Measurements from ENCODE around the gene PCCA.

The PCCA gene

DNA sequence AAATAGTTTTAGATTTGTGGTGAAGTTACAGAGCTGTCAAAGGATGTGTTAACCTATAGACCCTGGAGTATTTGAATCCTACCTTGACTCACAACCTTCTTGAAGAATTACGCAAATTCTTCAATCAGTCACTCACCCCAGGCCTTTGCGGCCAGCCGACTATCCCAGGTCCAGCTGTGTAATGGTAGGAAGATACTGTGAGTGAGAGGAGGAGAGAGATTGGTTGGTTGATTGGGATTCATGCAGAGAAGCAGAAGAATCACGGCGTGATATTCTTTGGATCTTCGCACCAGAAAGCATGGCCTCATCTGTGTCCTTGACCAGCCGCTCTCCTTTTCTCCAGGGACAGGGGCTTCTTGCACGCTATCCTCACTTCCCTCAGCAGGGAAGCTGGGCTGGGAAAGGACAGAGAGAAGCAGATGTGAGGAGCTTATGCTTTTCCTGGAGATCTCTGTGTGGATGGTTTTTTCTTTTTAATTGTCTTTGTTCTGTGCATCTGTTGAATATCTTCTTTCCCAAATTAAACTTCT is 250.6 kb downstream of the PCCA start:
- no peak overlapping the region for H3K4me3 ChIP-seq (replicated peaks; ENCODE audit: low read depth, low read length)
- TF ChIP-seq, protein P1, sequence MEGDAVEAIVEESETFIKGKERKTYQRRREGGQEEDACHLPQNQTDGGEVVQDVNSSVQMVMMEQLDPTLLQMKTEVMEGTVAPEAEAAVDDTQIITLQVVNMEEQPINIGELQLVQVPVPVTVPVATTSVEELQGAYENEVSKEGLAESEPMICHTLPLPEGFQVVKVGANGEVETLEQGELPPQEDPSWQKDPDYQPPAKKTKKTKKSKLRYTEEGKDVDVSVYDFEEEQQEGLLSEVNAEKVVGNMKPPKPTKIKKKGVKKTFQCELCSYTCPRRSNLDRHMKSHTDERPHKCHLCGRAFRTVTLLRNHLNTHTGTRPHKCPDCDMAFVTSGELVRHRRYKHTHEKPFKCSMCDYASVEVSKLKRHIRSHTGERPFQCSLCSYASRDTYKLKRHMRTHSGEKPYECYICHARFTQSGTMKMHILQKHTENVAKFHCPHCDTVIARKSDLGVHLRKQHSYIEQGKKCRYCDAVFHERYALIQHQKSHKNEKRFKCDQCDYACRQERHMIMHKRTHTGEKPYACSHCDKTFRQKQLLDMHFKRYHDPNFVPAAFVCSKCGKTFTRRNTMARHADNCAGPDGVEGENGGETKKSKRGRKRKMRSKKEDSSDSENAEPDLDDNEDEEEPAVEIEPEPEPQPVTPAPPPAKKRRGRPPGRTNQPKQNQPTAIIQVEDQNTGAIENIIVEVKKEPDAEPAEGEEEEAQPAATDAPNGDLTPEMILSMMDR (IDR thresholded peaks at IDR 0.05; ENCODE audit: low read depth, low read length, missing control alignments) = no peak
- no peak for DNase-seq (ENCODE audit: extremely low read depth, low read depth)

DNA sequence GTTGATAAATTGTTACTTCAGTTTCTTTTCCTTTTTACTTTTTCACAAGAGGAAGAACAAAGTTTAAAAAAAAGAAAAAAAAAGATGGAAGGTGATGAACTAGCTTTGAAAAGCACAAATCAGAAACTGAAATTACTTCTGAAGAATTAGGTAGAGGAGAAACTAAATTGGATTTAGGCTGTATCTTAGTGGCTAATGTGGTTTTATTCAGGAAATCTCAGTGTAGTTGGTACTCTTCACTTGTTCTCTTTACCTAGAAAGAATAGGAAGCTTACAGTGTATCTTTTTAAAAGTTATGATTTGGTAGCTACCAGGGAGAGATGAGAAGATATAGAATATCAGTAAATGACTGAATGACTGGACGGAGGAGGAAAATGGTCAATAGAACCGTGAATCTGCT is 252.0 kb downstream of the PCCA start:
- DNase-seq (ENCODE audit: extremely low read depth, low read depth) = no peak
- no peak overlapping the region for H3K4me3 ChIP-seq (replicated peaks; ENCODE audit: low read depth, low read length)
- TF ChIP-seq, protein P1 (IDR thresholded peaks at IDR 0.05; ENCODE audit: low read depth, low read length, missing control alignments) = no peak

DNA sequence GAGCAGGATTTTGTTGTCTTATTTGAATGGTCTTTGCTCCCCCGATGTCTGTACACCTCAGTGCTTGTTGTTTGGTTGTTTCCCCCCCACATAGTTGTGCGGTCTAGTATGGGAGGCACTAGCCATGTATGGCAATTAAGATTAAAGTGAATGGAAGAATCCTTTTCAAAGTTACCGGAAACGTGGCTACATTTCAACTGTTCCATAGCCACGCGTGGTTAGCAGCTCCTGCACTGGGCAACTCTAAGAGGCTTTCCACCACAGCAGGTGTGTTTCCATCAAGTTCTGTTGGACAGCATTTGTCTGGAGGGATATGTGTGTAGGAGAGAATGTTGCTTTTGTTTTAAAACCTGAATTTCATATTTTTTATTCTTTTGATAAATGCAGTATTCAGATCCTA is 252.4 kb downstream of the PCCA start:
- H3K4me3 ChIP-seq (replicated peaks; ENCODE audit: low read depth, low read length) = no peak overlapping the region
- TF ChIP-seq, protein P1 (IDR thresholded peaks at IDR 0.05; ENCODE audit: low read depth, low read length, missing control alignments) = no peak
- DNase-seq (ENCODE audit: extremely low read depth, low read depth) = no peak

DNA sequence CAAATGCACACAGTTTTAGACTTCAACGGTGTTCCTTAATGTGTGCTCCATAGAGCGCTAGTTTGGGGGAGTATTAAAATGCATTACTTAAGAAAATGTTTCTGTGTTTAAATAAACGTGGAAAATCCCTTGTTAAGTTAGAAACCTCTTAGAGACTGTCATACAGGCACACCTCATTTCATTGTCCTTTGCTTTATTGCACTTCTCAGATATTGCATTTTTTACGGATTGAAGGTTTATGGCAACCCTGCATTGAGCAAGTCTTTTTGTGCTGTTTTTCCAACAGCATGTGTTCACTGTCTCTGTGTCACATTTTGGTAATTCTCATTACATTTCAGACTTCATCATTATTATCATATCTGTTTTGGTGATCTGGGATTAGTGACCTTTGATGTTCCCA is 255.7 kb downstream of the PCCA start:
- TF ChIP-seq, protein P1 (IDR thresholded peaks at IDR 0.05; ENCODE audit: low read depth, low read length, missing control alignments) = no peak
- no peak overlapping the region for H3K4me3 ChIP-seq (replicated peaks; ENCODE audit: low read depth, low read length)
- no peak for DNase-seq (ENCODE audit: extremely low read depth, low read depth)

DNA sequence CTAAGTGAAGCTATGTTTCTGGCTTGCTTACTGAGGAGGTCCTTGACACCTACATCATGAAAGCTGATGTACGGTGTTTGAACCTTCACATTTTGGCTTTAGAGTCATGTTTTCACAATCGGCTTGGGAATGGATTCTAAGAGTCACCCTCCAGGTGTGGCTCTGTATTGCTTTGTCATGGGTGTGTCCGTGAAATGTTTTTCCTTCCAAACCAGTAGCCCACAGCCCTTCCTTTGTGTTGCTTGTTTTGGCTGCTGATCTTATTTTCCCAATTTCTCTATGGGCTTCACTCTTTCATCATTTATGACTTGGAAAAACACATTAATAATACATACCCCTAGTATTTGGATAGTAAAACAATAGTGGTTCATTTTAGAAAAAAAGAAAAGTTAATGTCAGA is 259.1 kb downstream of the PCCA start:
- no peak overlapping the region for H3K4me3 ChIP-seq (replicated peaks; ENCODE audit: low read depth, low read length)
- no peak for DNase-seq (ENCODE audit: extremely low read depth, low read depth)
- TF ChIP-seq, protein P1 (IDR thresholded peaks at IDR 0.05; ENCODE audit: low read depth, low read length, missing control alignments) = no peak

DNA sequence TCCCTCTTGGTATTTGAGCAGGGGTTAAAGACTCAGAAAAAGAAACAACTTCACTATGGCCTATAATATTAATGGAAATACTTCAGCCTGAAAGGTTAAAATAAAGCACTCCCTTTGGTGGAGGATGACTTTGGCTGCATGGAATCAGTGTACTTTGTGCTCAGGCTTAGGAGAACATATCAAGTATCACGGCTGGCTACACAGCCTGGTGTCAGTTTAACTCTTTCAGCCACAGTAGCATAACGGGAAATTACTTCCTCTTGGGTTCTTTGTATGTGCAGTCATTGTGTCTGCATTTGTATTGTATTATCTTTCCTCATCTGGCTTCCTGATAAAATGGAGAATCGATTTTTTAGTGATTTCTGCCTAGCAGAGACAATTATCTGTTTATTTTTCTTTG is 260.7 kb downstream of the PCCA start:
- DNase-seq (ENCODE audit: extremely low read depth, low read depth) = no peak
- TF ChIP-seq, protein P1 (IDR thresholded peaks at IDR 0.05; ENCODE audit: low read depth, low read length, missing control alignments) = no peak
- H3K4me3 ChIP-seq (replicated peaks; ENCODE audit: low read depth, low read length) = no peak overlapping the region

DNA sequence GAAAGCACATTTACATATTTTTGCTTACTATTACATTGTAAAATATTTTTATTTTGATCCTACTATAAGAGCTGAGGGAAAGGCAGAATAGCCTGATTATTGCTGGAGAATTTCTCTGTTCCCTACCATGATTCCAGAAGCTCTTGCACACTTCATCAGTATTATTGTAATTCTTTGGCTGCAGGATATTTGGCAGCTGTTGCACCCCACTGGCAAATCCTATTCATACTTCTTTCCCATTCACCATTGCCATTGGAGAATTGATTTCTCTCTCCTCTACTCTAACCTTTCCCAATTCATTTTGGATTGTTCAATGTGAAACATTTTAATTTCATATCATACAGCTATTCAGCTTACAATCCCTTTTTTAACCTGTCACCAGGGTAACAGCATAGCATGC is 261.7 kb downstream of the PCCA start:
- TF ChIP-seq, protein P1 (IDR thresholded peaks at IDR 0.05; ENCODE audit: low read depth, low read length, missing control alignments) = no peak
- DNase-seq (ENCODE audit: extremely low read depth, low read depth) = no peak
- H3K4me3 ChIP-seq (replicated peaks; ENCODE audit: low read depth, low read length) = no peak overlapping the region
